Ectodermal cell (in vitro differentiated cells): ENCODE results near the gene TAS2R13.

Experiments
- H3K27ac ChIP-seq: 2 replicates; pipeline ENCODE4 v1.7.0; 2013; ENCODE audit warnings: mild to moderate bottlenecking, low read depth, low read length; ENCODE audit not compliant: insufficient read depth, poor library complexity, severe bottlenecking
- H3K27me3 ChIP-seq: 2 replicates; pipeline ENCODE4 v1.7.0; 2013; ENCODE audit warnings: mild to moderate bottlenecking, low read length; ENCODE audit not compliant: insufficient read depth, control insufficient read depth, poor library complexity, severe bottlenecking
- H3K36me3 ChIP-seq: one replicate; pipeline ENCODE4 v1.7.0; 2013; ENCODE audit warnings: low read length; ENCODE audit not compliant: control insufficient read depth, insufficient read depth
- H3K4me1 ChIP-seq: one replicate; pipeline ENCODE4 v1.7.0; 2013; ENCODE audit warnings: low read length; ENCODE audit not compliant: control insufficient read depth, insufficient read depth
- H3K4me3 ChIP-seq: 2 replicates; pipeline ENCODE4 v1.7.0; 2013; ENCODE audit warnings: low read depth, low read length, control low read depth; ENCODE audit not compliant: insufficient read depth
- H3K9me3 ChIP-seq: 2 replicates; pipeline ENCODE4 v1.7.0; 2013; ENCODE audit warnings: mild to moderate bottlenecking, low read length, moderate library complexity; ENCODE audit not compliant: control insufficient read depth
- WGBS, 2 experiments: methylation state at CpG; one replicate each; pipeline ENCODE4 v1.1.7; 2013; ENCODE audit warnings: missing lambda C conversion rate in 2 of 2; 5-methylcytosine and 5-hydroxymethylcytosine counted together

The TAS2R13 gene

GRCh38 chr12:10928746-10929286 lies 19.5 kb upstream of the TAS2R13 start, which contains the start of gene PRH2:
PRH2 (plus strand) TSS chr12:10929236; CDS start chr12:10929274, 38 bp downstream.
- Histone ChIP-seq H3K27me3 (no peaks in the 10 kb centered on the region), H3K4me3 (no peak within 1 kb of the TSS), H3K4me1 (no peaks in the 10 kb centered on the region), H3K27ac (no peak within 1 kb of the TSS), H3K36me3 (no peaks in the 10 kb centered on the region), H3K9me3 (no peaks in the 10 kb centered on the region)
- 91 to 93% methylated on average over 5 of the region's 5 CpGs for WGBS, 2 experiments

GRCh38 chr12:10926269-10926668 lies 16.9 kb upstream of the TAS2R13 start:
- WGBS, 2 experiments = 93 to 97% methylated on average over 5 of the region's 5 CpGs
- Histone ChIP-seq H3K36me3 (no peaks in the 10 kb centered on the region), H3K4me3 (no peak overlapping the region), H3K27me3 (no peaks in the 10 kb centered on the region), H3K27ac (no peak overlapping the region), H3K9me3 (no peaks in the 10 kb centered on the region), H3K4me1 (no peaks in the 10 kb centered on the region)

GRCh38 chr12:10919809-10920208 lies 10.4 kb upstream of the TAS2R13 start:
- Histone ChIP-seq H3K27ac (no peak overlapping the region), H3K9me3 (no peaks in the 10 kb centered on the region), H3K27me3 (no peaks in the 10 kb centered on the region), H3K36me3 (no peaks in the 10 kb centered on the region), H3K4me1 (no peaks in the 10 kb centered on the region), H3K4me3 (no peak overlapping the region)
- WGBS, 2 experiments = 100% methylated on average over 1 of the region's 1 CpG; no CpG with 5 or more reads in 1 of the 2 experiments

- Histone ChIP-seq H3K9me3 (no peaks in the 10 kb centered on the region), H3K27ac (no peak overlapping the region), H3K4me1 (no peaks in the 10 kb centered on the region), H3K36me3 (no peaks in the 10 kb centered on the region), H3K27me3 (no peaks in the 10 kb centered on the region), H3K4me3 (no peak overlapping the region)
- WGBS, 2 experiments = 74 to 78% methylated on average over 5 to 6 of the region's 8 CpGs
These were observed 1.0 kb upstream of the TAS2R13 start for GRCh38 chr12:10910380-10910779.

- no peaks in the 10 kb centered on the region for H3K4me1 ChIP-seq
- 84 to 92% methylated on average over 4 of the region's 4 CpGs for WGBS, 2 experiments
- H3K27ac ChIP-seq = no peak overlapping the region
- H3K36me3 ChIP-seq = no peaks in the 10 kb centered on the region
- H3K9me3 ChIP-seq = no peaks in the 10 kb centered on the region
- H3K27me3 ChIP-seq = no peaks in the 10 kb centered on the region
- H3K4me3 ChIP-seq = no peak overlapping the region
These were observed 4.7 kb downstream of the TAS2R13 start for GRCh38 chr12:10904686-10905085.

- 100% methylated on average over 1 of the region's 1 CpG for WGBS, 2 experiments
- Histone ChIP-seq H3K4me3 (no peak overlapping the region), H3K36me3 (no peaks in the 10 kb centered on the region), H3K4me1 (no peaks in the 10 kb centered on the region), H3K27ac (no peak overlapping the region), H3K9me3 (no peaks in the 10 kb centered on the region), H3K27me3 (no peaks in the 10 kb centered on the region)
These were observed 7.9 kb downstream of the TAS2R13 start for GRCh38 chr12:10901427-10901826.

GRCh38 chr12:10900972-10901371 lies 8.4 kb downstream of the TAS2R13 start:
- H3K9me3 ChIP-seq = no peaks in the 10 kb centered on the region
- no peaks in the 10 kb centered on the region for H3K4me1 ChIP-seq
- H3K27me3 ChIP-seq = no peaks in the 10 kb centered on the region
- no peak overlapping the region for H3K27ac ChIP-seq
- WGBS, 2 experiments = 96% methylated on average over 1 of the region's 1 CpG
- no peak overlapping the region for H3K4me3 ChIP-seq
- no peaks in the 10 kb centered on the region for H3K36me3 ChIP-seq

GRCh38 chr12:10900530-10900929 lies 8.8 kb downstream of the TAS2R13 start:
- no peak overlapping the region for H3K4me3 ChIP-seq
- WGBS, 2 experiments = 90 to 96% methylated on average over 1 of the region's 1 CpG
- H3K9me3 ChIP-seq = no peaks in the 10 kb centered on the region
- no peaks in the 10 kb centered on the region for H3K36me3 ChIP-seq
- H3K27ac ChIP-seq = no peak overlapping the region
- no peaks in the 10 kb centered on the region for H3K27me3 ChIP-seq
- H3K4me1 ChIP-seq = no peaks in the 10 kb centered on the region

GRCh38 chr12:10896854-10897253 lies 12.5 kb downstream of the TAS2R13 start:
- no peaks in the 10 kb centered on the region for H3K36me3 ChIP-seq
- no peaks in the 10 kb centered on the region for H3K4me1 ChIP-seq
- H3K4me3 ChIP-seq = no peak overlapping the region
- no peak overlapping the region for H3K27ac ChIP-seq
- H3K27me3 ChIP-seq = no peaks in the 10 kb centered on the region
- WGBS, 2 experiments = 90 to 98% methylated on average over 4 to 5 of the region's 5 CpGs
- no peaks in the 10 kb centered on the region for H3K9me3 ChIP-seq

GRCh38 chr12:10891937-10892336 lies 17.4 kb downstream of the TAS2R13 start:
- Histone ChIP-seq H3K4me1 (no peaks in the 10 kb centered on the region), H3K36me3 (no peaks in the 10 kb centered on the region), H3K27ac (no peak overlapping the region), H3K4me3 (no peak overlapping the region), H3K9me3 (no peaks in the 10 kb centered on the region), H3K27me3 (no peaks in the 10 kb centered on the region)
- whole genome bisulfite sequencing, 2 experiments = 98% methylated on average over 2 of the region's 2 CpGs

GRCh38 chr12:10889226-10889625 lies 20.1 kb downstream of the TAS2R13 start:
- Histone ChIP-seq H3K4me1 (no peaks in the 10 kb centered on the region), H3K36me3 (no peaks in the 10 kb centered on the region), H3K4me3 (no peak overlapping the region), H3K27me3 (no peaks in the 10 kb centered on the region), H3K27ac (no peak overlapping the region), H3K9me3 (no peaks in the 10 kb centered on the region)
